Measurements from ENCODE around the gene FTCDNL1.

FTCDNL1 gene

GRCh38 chr2:199713746-199714145 is 137.2 kb downstream of the FTCDNL1 start:
- WGBS (ENCODE audit: insufficient coverage), result 100% methylated on average over 1 of the region's 2 CpGs
- CTCF ChIA-PET, result interaction anchor here (1.3 kb wide), 1 partner anchor 27 kb away, joined by 3 read pairs; no protein-coding TSS in a partner anchor
- H3K27me3 ChIP-seq (replicated peaks in 2 of 5; ENCODE audit: control insufficient read depth in 4 of 5, insufficient read depth in 5 of 5, low read length in 4 of 5), result no peaks in the 10 kb centered on the region

GRCh38 chr2:199710551-199710950 is 140.4 kb downstream of the FTCDNL1 start:
- Histone ChIP-seq H3K4me1 (ENCODE audit: control extremely low read depth in 1 of 4, control insufficient read depth in 4 of 4, insufficient read depth in 4 of 4, low read length in 3 of 4) (peaks cover 0 to 4% (median 0%) of the 10 kb centered on the region in 4 experiments), H3K36me3 (ENCODE audit: control insufficient read depth in 4 of 4, insufficient read depth in 4 of 4, low read length in 3 of 4) (no peaks in the 10 kb centered on the region), H3K27me3 (replicated peaks in 2 of 5; ENCODE audit: control insufficient read depth in 4 of 5, insufficient read depth in 5 of 5, low read length in 4 of 5) (no peaks in the 10 kb centered on the region), H3K27ac (ENCODE audit: insufficient read depth in 1 of 2, low read depth in 1 of 2, low read length in 2 of 2, poor library complexity in 1 of 2, severe bottlenecking in 2 of 2) (no peak overlapping the region), H3K9me3 (ENCODE audit: control extremely low read depth in 1 of 5, control insufficient read depth in 4 of 5, insufficient read depth in 2 of 5, low read depth in 1 of 5, low read length in 4 of 5) (peaks cover 2 to 25% (median 5%) of the 10 kb centered on the region in 5 experiments), H3K4me3 (ENCODE audit: control insufficient read depth in 1 of 7, extremely low read depth in 1 of 7, insufficient read depth in 4 of 7, low read depth in 2 of 7, low read length in 6 of 7) (no peak overlapping the region)
- POLR2A ChIA-PET, result no interaction called here
- CTCF ChIA-PET, result interaction anchor here (1.0 to 8.1 kb wide), 2 partner anchors 9 to 29 kb away, joined by 3 to 118 read pairs; no protein-coding TSS in a partner anchor
- no peak for DNase-seq
- 100% methylated on average over 1 of the region's 1 CpG for WGBS (ENCODE audit: insufficient coverage)

More at GRCh38 chr2:199713746-199714145, 137.2 kb downstream of the FTCDNL1 start:
- peaks cover 0 to 12% (median 3%) of the 10 kb centered on the region in 5 experiments for H3K9me3 ChIP-seq (ENCODE audit: control extremely low read depth in 1 of 5, control insufficient read depth in 4 of 5, insufficient read depth in 2 of 5, low read depth in 1 of 5, low read length in 4 of 5)
- POLR2A ChIA-PET, result no interaction called here
- H3K4me1 ChIP-seq (ENCODE audit: control extremely low read depth in 1 of 4, control insufficient read depth in 4 of 4, insufficient read depth in 4 of 4, low read length in 3 of 4), result peaks cover 0 to 10% (median 5%) of the 10 kb centered on the region in 4 experiments
- H3K27ac ChIP-seq (ENCODE audit: insufficient read depth in 1 of 2, low read depth in 1 of 2, low read length in 2 of 2, poor library complexity in 1 of 2, severe bottlenecking in 2 of 2), result no peak overlapping the region
- no peaks in the 10 kb centered on the region for H3K36me3 ChIP-seq (ENCODE audit: control insufficient read depth in 4 of 4, insufficient read depth in 4 of 4, low read length in 3 of 4)
- no peak overlapping the region for H3K4me3 ChIP-seq (ENCODE audit: control insufficient read depth in 1 of 7, extremely low read depth in 1 of 7, insufficient read depth in 4 of 7, low read depth in 2 of 7, low read length in 6 of 7)
- no peak for DNase-seq
